Brain pericyte (primary cell): ENCODE measurements around the gene FRAT1.

Source experiments
- DNase-seq: peaks from one replicate; pipeline ENCODE4 v3.0.0-alpha.2; 2012; ENCODE audit warnings: low read depth, low spot score

Gene FRAT1

GRCh38 chr10:97307866-97308780 lies 10.9 kb upstream of the FRAT1 start:
- DNase-seq: no peak

- no peak for DNase-seq
Observed at GRCh38 chr10:97311111-97311626, 7.9 kb upstream of the FRAT1 start.

- DNase-seq: no peak
Observed at GRCh38 chr10:97312897-97313296, 6.2 kb upstream of the FRAT1 start.

GRCh38 chr10:97314671-97315070 lies 4.4 kb upstream of the FRAT1 start:
- DNase-seq: no peak

- no peak for DNase-seq
Observed at GRCh38 chr10:97319671-97320479, 804 bp downstream of the FRAT1 start.

- DNase-seq: no peak
Observed at GRCh38 chr10:97320480-97321031, 1.5 kb downstream of the FRAT1 start.

GRCh38 chr10:97321032-97321803 lies 2.1 kb downstream of the FRAT1 start:
- no peak for DNase-seq

GRCh38 chr10:97321804-97322190 lies 2.7 kb downstream of the FRAT1 start:
- no peak for DNase-seq

GRCh38 chr10:97323501-97323900 lies 4.4 kb downstream of the FRAT1 start:
- no peak for DNase-seq

GRCh38 chr10:97325754-97326153 lies 6.7 kb downstream of the FRAT1 start:
- no peak for DNase-seq

- DNase-seq: no peak
Observed at GRCh38 chr10:97327348-97328294, 8.6 kb downstream of the FRAT1 start.

- DNase-seq: no peak
Observed at GRCh38 chr10:97328646-97329453, 9.8 kb downstream of the FRAT1 start.

GRCh38 chr10:97329766-97330165 lies 10.7 kb downstream of the FRAT1 start:
- no peak for DNase-seq

- no peak for DNase-seq
Observed at GRCh38 chr10:97331153-97331703, 12.2 kb downstream of the FRAT1 start.

- DNase-seq: peak; percentile 46
Observed at GRCh38 chr10:97332591-97333350, 13.7 kb downstream of the FRAT1 start.

- no peak for DNase-seq
Observed at GRCh38 chr10:97333351-97333600, 14.2 kb downstream of the FRAT1 start.

GRCh38 chr10:97333601-97334369 lies 14.7 kb downstream of the FRAT1 start:
- DNase-seq: no peak
